Activated CD4-positive, alpha-beta T cell treated with anti-CD3 and anti-CD28 coated beads for 36 hours (primary cell): ENCODE data around the gene FTMT. TPM values are rescaled to one million over a fixed set of nuclear protein-coding genes. Genes with fewer than 3 reads are reported as not detected.
"Not testable (repeated sequence)": the region's sequence is repeated elsewhere in the genome, so short reads cannot be mapped to it uniquely, and the experiment has no call there.

ENCODE experiments used
- ATAC-seq: fragments of 200-7000 bp; cut with Tn5 transposase; one replicate; pipeline ENCODE4 v1.10.0; 2021; ENCODE audit warnings: mild to moderate bottlenecking, moderate library complexity
- CTCF ChIA-PET: fragments of 350-600 bp; sonication (Branson Sonifier 250); formaldehyde crosslinking; loops from one replicate; lab custom pipeline; 2021; ENCODE audit warnings: antibody characterized with exemption; lab: Charles Lee
- POLR2A ChIA-PET: fragments of 350-600 bp; sonication (Branson Sonifier 250); formaldehyde crosslinking; loops from one replicate; lab custom pipeline; 2021; ENCODE audit warnings: antibody characterized with exemption, inconsistent platforms; lab: Charles Lee
- DNase-seq: peaks from one replicate; pipeline ENCODE4 v3.0.0-alpha.2; 2020
- H3K27ac Mint-ChIP-seq: one replicate; pipeline ENCODE4 v1.8.0; 2021; ENCODE audit warnings: mixed read lengths
- H3K27me3 Mint-ChIP-seq: one replicate; pipeline ENCODE4 v1.8.0; 2021; ENCODE audit warnings: mixed read lengths
- H3K36me3 Mint-ChIP-seq: one replicate; pipeline ENCODE4 v1.8.0; 2021; ENCODE audit warnings: low read depth, mixed read lengths
- H3K4me1 Mint-ChIP-seq: one replicate; pipeline ENCODE4 v1.8.0; 2021; ENCODE audit warnings: mixed read lengths
- H3K4me3 Mint-ChIP-seq: one replicate; pipeline ENCODE4 v1.8.0; 2021; ENCODE audit warnings: mild to moderate bottlenecking, moderate library complexity, mixed read lengths
- H3K9me3 Mint-ChIP-seq: one replicate; pipeline ENCODE4 v1.8.0; 2021; ENCODE audit warnings: low read depth, mixed read lengths
- intact Hi-C, 2 experiments: fragments of 100-400 bp; cut with DNase I in 1 of 2; cut with micrococcal nuclease in 1 of 2; formaldehyde crosslinking; loops; one replicate each; pipeline versions ENCODE4 v1.14.2 to v1.15.1; 2022 to 2024; cut with DNase I, micrococcal nuclease
- total RNA-seq, 2 experiments: library from RNA; stranded (reverse); gene quantifications; one replicate each; pipeline ENCODE4 v1.2.3, GENCODE V29; 2021

The FTMT gene
- total RNA-seq, result not detected

- no peak for DNase-seq
- Mint-ChIP-seq H3K36me3 (no peaks in the 10 kb centered on the region), H3K27ac (no peak within 1 kb of the TSS), H3K4me3 (no peak within 1 kb of the TSS), H3K9me3 (no peaks in the 10 kb centered on the region), H3K4me1 (no peaks in the 10 kb centered on the region), H3K27me3 (no peaks in the 10 kb centered on the region)
- intact Hi-C loops, result no loop called here
- POLR2A ChIA-PET, result no interaction called here
- CTCF ChIA-PET, result no interaction called here
- ATAC-seq, result no peak
Measured at GRCh38 chr5:121851643-121852574, at the start of gene FTMT. Gene FTMT, plus strand, starts transcription at chr5:121851882. Its CDS starts 82 bp downstream, at chr5:121851964.

- intact Hi-C loops, H3K4me1 Mint-ChIP-seq, ATAC-seq, POLR2A ChIA-PET, DNase-seq, H3K27me3 Mint-ChIP-seq, H3K36me3 Mint-ChIP-seq, CTCF ChIA-PET, H3K9me3 Mint-ChIP-seq, H3K4me3 Mint-ChIP-seq, H3K27ac Mint-ChIP-seq: not testable (repeated sequence)
Measured at GRCh38 chr5:121805251-121805650, 46.4 kb upstream of the FTMT start.

GRCh38 chr5:121805911-121806310 is 45.8 kb upstream of the FTMT start:
- intact Hi-C loops, result no loop called here
- POLR2A ChIA-PET, result no interaction called here
- H3K27me3 Mint-ChIP-seq, result no peaks in the 10 kb centered on the region
- CTCF ChIA-PET, result no interaction called here
- H3K4me3 Mint-ChIP-seq, result no peak overlapping the region
- H3K36me3 Mint-ChIP-seq, result no peaks in the 10 kb centered on the region
- no peak for DNase-seq
- no peak for ATAC-seq
- H3K27ac Mint-ChIP-seq, result no peak overlapping the region
- no peaks in the 10 kb centered on the region for H3K4me1 Mint-ChIP-seq
- peaks cover 2% of the 10 kb centered on the region for H3K9me3 Mint-ChIP-seq

- H3K27ac Mint-ChIP-seq, result no peak overlapping the region
- no peaks in the 10 kb centered on the region for H3K4me1 Mint-ChIP-seq
- ChIA-PET POLR2A (interaction anchor here (0.6 kb wide), 1 partner anchor 29 kb away, joined by 3 read pairs; no protein-coding TSS in a partner anchor), CTCF (no interaction called here)
- H3K36me3 Mint-ChIP-seq, result no peaks in the 10 kb centered on the region
- no peak overlapping the region for H3K4me3 Mint-ChIP-seq
- H3K9me3 Mint-ChIP-seq, result peaks cover 5% of the 10 kb centered on the region
- no peak for ATAC-seq
- H3K27me3 Mint-ChIP-seq, result no peaks in the 10 kb centered on the region
- intact Hi-C loops, result no loop called here
- no peak for DNase-seq
Measured at GRCh38 chr5:121816164-121816563, 35.5 kb upstream of the FTMT start.

- H3K36me3 Mint-ChIP-seq, result no peaks in the 10 kb centered on the region
- no peaks in the 10 kb centered on the region for H3K4me1 Mint-ChIP-seq
- H3K27me3 Mint-ChIP-seq, result no peaks in the 10 kb centered on the region
- DNase-seq (no peak), ATAC-seq (no peak)
- H3K9me3 Mint-ChIP-seq, result peaks cover 3% of the 10 kb centered on the region
- H3K4me3 Mint-ChIP-seq, result no peak overlapping the region
- H3K27ac Mint-ChIP-seq, result no peak overlapping the region
- POLR2A ChIA-PET, result no interaction called here
- CTCF ChIA-PET, result no interaction called here
- intact Hi-C loops, result no loop called here
Measured at GRCh38 chr5:121819682-121820261, 31.9 kb upstream of the FTMT start.

- CTCF ChIA-PET, result interaction anchor here (0.7 kb wide), 1 partner anchor 280 kb away, joined by 3 read pairs; no protein-coding TSS in a partner anchor
- DNase-seq (no peak), ATAC-seq (no peak)
- Mint-ChIP-seq H3K4me1 (no peaks in the 10 kb centered on the region), H3K36me3 (no peaks in the 10 kb centered on the region), H3K4me3 (no peak overlapping the region), H3K27ac (no peak overlapping the region), H3K27me3 (no peaks in the 10 kb centered on the region), H3K9me3 (no peaks in the 10 kb centered on the region)
- POLR2A ChIA-PET, result no interaction called here
- intact Hi-C loops, result no loop called here
Measured at GRCh38 chr5:121833617-121834016, 18.1 kb upstream of the FTMT start.

- no peaks in the 10 kb centered on the region for H3K4me1 Mint-ChIP-seq
- ATAC-seq, result no peak
- POLR2A ChIA-PET, result no interaction called here
- intact Hi-C loops, result no loop called here
- H3K27me3 Mint-ChIP-seq, result no peaks in the 10 kb centered on the region
- H3K36me3 Mint-ChIP-seq, result no peaks in the 10 kb centered on the region
- CTCF ChIA-PET, result interaction anchor here (0.7 kb wide), 1 partner anchor 280 kb away, joined by 3 read pairs; no protein-coding TSS in a partner anchor
- no peak overlapping the region for H3K4me3 Mint-ChIP-seq
- DNase-seq, result no peak
- H3K9me3 Mint-ChIP-seq, result no peaks in the 10 kb centered on the region
- H3K27ac Mint-ChIP-seq, result no peak overlapping the region
Measured at GRCh38 chr5:121834021-121834420, 17.7 kb upstream of the FTMT start.

GRCh38 chr5:121841892-121842291 is 9.8 kb upstream of the FTMT start:
- POLR2A ChIA-PET, result no interaction called here
- H3K27ac Mint-ChIP-seq, result no peak overlapping the region

GRCh38 chr5:121850272-121850671 is 1.4 kb upstream of the FTMT start:
- Mint-ChIP-seq H3K27ac (no peak overlapping the region), H3K4me3 (no peak overlapping the region), H3K36me3 (no peaks in the 10 kb centered on the region), H3K4me1 (no peaks in the 10 kb centered on the region), H3K9me3 (no peaks in the 10 kb centered on the region), H3K27me3 (peaks cover under 1% of the 10 kb centered on the region)
- POLR2A ChIA-PET, result no interaction called here
- ATAC-seq (no peak), DNase-seq (no peak)
- CTCF ChIA-PET, result no interaction called here
- intact Hi-C loops, result no loop called here

More at GRCh38 chr5:121841892-121842291, 9.8 kb upstream of the FTMT start:
- intact Hi-C loops, result no loop called here
- Mint-ChIP-seq H3K36me3 (no peaks in the 10 kb centered on the region), H3K9me3 (no peaks in the 10 kb centered on the region), H3K27me3 (peaks cover 2% of the 10 kb centered on the region), H3K4me3 (no peak overlapping the region), H3K4me1 (no peaks in the 10 kb centered on the region)
- CTCF ChIA-PET, result interaction anchor here (0.6 kb wide), 1 partner anchor 72 kb away, joined by 3 read pairs; no protein-coding TSS in a partner anchor
- ATAC-seq (no peak), DNase-seq (no peak)

- no peaks in the 10 kb centered on the region for H3K36me3 Mint-ChIP-seq
Measured at GRCh38 chr5:121853850-121854249, 2.2 kb downstream of the FTMT start.

GRCh38 chr5:121862801-121863200 is 11.1 kb downstream of the FTMT start:
- ATAC-seq (no peak), DNase-seq (no peak)
- Mint-ChIP-seq H3K27ac (no peak overlapping the region), H3K4me1 (no peaks in the 10 kb centered on the region), H3K9me3 (no peaks in the 10 kb centered on the region), H3K27me3 (peaks cover 13% of the 10 kb centered on the region), H3K4me3 (no peak overlapping the region), H3K36me3 (no peaks in the 10 kb centered on the region)
- CTCF ChIA-PET, result no interaction called here
- POLR2A ChIA-PET, result no interaction called here
- intact Hi-C loops, result no loop called here

More at GRCh38 chr5:121853850-121854249, 2.2 kb downstream of the FTMT start:
- H3K27ac Mint-ChIP-seq, result no peak overlapping the region
- DNase-seq (no peak), ATAC-seq (no peak)
- H3K27me3 Mint-ChIP-seq, result no peaks in the 10 kb centered on the region
- intact Hi-C loops, result no loop called here
- no peaks in the 10 kb centered on the region for H3K4me1 Mint-ChIP-seq
- ChIA-PET POLR2A (no interaction called here), CTCF (no interaction called here)
- no peak overlapping the region for H3K4me3 Mint-ChIP-seq
- no peaks in the 10 kb centered on the region for H3K9me3 Mint-ChIP-seq
